ENCODE data around the gene UBL3. TPM values are rescaled to one million over a fixed set of nuclear protein-coding genes. Genes with fewer than 3 reads are reported as not detected.

Gene UBL3
- polyA plus RNA-seq, 2 of the 4 experiments (the other 2 are of a cell fraction) = 9.2 to 17.1 TPM

DNA sequence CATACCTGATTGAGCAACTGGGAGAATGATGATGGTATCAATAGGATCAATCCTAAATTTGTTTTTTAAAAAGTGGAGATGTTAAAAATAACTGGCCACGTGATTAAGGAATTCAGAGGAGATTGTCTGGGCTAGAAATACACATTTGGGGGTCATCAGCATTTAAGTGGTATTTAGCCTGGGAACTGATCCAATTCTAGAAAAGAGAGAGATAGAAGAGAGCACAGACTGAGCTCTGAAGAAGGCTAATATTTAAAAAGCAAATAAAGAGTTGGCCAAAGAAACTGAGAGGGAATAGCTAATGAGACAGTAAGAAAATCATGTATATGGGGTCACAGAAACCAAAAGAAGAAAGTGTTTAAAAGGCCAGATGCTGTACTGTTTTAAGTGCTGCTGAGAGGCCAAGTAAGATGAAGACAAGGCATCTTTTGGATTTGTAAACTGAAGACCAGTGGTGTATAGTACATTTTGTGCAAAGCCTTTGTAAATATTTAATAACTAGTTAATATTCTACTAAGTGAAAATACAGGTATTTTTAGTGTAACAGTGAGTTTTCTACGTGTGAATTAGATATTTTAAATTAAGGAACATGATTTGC, 40.2 kb downstream of the UBL3 start:
- Histone ChIP-seq H3K4me3 (no peak overlapping the region), H3K4me1 (peaks cover 17% of the 10 kb centered on the region; the same call in 2 of the 3 replicates), H3K27ac (no peak overlapping the region; a peak in 1 of 6 replicates), H3K9me3 (no peaks in the 10 kb centered on the region), H3K4me2 (peak overlapping the region; percentile 41)
- ATAC-seq (no peak), DNase-seq (ENCODE audit: low read depth in 1 of 2, low spot score in 1 of 2) (no peak), FAIRE-seq (no peak)
- POLR2A ChIA-PET = no interaction called here
- 24% methylated on average over 2 of the region's 2 CpGs for WGBS (ENCODE audit: missing lambda C conversion rate)
- TF ChIP-seq, protein P1, sequence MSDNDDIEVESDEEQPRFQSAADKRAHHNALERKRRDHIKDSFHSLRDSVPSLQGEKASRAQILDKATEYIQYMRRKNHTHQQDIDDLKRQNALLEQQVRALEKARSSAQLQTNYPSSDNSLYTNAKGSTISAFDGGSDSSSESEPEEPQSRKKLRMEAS (IDR thresholded peaks at IDR 0.05) = no peak
- no peak for TF ChIP-seq FOSL2 (IDR thresholded peaks at IDR 0.05)
- TF ChIP-seq FOSL2 (CRISPR knock-in tag; IDR thresholded peaks at IDR 0.05) = no peak
- TF ChIP-seq CHD4 (IDR thresholded peaks at IDR 0.05; ENCODE audit: borderline replicate concordance) = no peak
- no peak for TF ChIP-seq CEBPB (IDR thresholded peaks at IDR 0.05)
- CTCF ChIA-PET = interaction anchor here (0.8 kb wide), 1 partner anchor 302 kb away, joined by 6 read pairs; no protein-coding TSS in a partner anchor

DNA sequence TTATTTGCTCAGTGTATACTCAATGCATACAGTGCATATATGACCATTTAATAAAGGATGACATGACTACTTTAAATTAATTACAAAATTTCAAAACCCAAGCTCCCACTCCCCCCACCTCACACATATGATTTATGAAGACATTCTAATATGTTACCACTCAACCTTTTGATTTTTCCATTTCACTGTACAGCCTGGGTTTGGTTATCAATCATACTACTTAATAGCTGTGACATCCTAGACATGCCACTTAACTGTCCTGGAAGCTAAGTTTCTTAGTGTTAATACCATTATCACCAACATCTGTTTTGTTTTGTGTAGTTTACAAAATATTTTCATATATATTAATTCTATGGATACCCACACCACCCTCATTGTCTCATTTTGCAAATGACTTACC, 42.2 kb downstream of the UBL3 start:
- POLR2A ChIA-PET = no interaction called here
- ATAC-seq (no peak), FAIRE-seq (no peak), DNase-seq (ENCODE audit: low read depth in 1 of 2, low spot score in 1 of 2) (no peak)
- H3K4me1 ChIP-seq = peaks cover 17% of the 10 kb centered on the region; the same call in 2 of the 3 replicates
- H3K4me3 ChIP-seq = no peak overlapping the region
- CTCF ChIA-PET = no interaction called here
- H3K9me3 ChIP-seq = no peaks in the 10 kb centered on the region
- TF ChIP-seq, protein P2, sequence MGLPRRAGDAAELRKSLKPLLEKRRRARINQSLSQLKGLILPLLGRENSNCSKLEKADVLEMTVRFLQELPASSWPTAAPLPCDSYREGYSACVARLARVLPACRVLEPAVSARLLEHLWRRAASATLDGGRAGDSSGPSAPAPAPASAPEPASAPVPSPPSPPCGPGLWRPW (IDR thresholded peaks at IDR 0.05) = no peak
- no peak for TF ChIP-seq TP53 (CRISPR knock-in tag; IDR thresholded peaks at IDR 0.05)
- H3K27ac ChIP-seq = no peak overlapping the region
- no peak overlapping the region for H3K4me2 ChIP-seq

DNA sequence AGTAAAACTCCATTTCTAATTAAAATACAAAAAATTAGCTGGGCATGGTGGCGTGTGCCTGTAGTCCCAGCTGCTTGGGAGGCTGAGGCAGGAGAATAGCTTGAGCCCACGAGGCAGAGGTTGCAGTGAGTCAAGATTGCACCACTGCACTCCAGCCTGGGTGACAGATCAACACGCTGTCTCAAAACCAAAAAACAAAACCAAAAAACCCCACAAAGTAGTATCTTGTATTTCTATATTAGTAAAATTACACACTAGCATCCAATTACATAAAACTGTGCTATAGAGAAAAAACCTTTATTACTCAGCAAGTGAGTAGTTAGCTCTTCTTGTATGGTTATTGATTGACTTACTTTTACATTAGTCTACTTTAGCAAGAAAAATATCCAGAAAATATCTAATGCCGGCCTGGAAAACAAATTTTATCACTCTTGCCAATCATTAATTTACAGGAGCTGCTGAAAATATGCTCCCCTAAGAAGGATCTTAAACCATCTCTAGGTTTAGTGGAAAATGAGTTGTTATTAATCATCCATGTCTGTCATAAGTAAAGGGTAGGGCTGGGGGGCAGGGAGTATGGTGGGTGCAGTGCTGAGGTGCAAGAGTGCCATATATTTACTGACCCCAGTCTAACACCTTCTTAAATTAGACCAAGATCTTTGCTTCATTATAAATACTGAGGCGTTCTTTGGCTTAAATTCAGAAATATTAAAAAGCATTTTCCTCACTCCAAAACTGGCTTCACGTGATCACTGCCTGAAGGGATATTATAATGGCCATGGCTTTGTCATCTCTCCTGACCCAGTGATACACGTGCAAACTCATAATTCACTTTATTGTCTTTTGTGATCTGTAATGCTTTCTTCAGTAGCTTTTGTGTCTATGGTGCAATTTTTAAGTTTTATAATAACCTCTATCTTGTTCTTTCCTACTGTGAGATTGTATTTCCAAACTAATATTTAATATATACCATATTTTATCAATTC, 44.1 kb downstream of the UBL3 start:
- Histone ChIP-seq H3K4me2 (no peak overlapping the region), H3K4me3 (no peak overlapping the region), H3K4me1 (peaks cover 17% of the 10 kb centered on the region; the same call in 2 of the 3 replicates), H3K27ac (no peak overlapping the region), H3K9me3 (no peaks in the 10 kb centered on the region)
- ChIA-PET CTCF (interaction anchor here (1.6 kb wide), 1 partner anchor 304 kb away, joined by 3 read pairs; no protein-coding TSS in a partner anchor), POLR2A (no interaction called here)
- 89% methylated on average over 7 of the region's 7 CpGs for WGBS (ENCODE audit: missing lambda C conversion rate)
- no peak for FAIRE-seq
- TF ChIP-seq JUNB (IDR thresholded peaks at IDR 0.05) (no peak), CBX2 (IDR thresholded peaks at IDR 0.05; ENCODE audit: borderline replicate concordance, low read depth) (no peak), CTCF (IDR thresholded peaks at IDR 0.05) (no peak), MAFK (IDR thresholded peaks at IDR 0.05; ENCODE audit: partially characterized antibody) (no peak), RAD21 (conservative IDR thresholded peaks at IDR 0.05 in 1 of 2, IDR thresholded peaks at IDR 0.05 in 1 of 2) (no peak), ZFP36 (IDR thresholded peaks at IDR 0.05; ENCODE audit: borderline replicate concordance, partially characterized antibody) (no peak), TFCP2L1 (CRISPR knock-in tag; IDR thresholded peaks at IDR 0.05) (no peak), EHMT2 (IDR thresholded peaks at IDR 0.05; ENCODE audit: low read depth) (no peak), PHF8 (IDR thresholded peaks at IDR 0.05; ENCODE audit: borderline replicate concordance, low read depth) (no peak), HMGXB4 (CRISPR knock-in tag; IDR thresholded peaks at IDR 0.05; ENCODE audit: borderline replicate concordance) (no peak), FOXS1 (CRISPR knock-in tag; IDR thresholded peaks at IDR 0.05) (no peak), NPAS2 (CRISPR knock-in tag; IDR thresholded peaks at IDR 0.05; ENCODE audit: borderline replicate concordance) (no peak), CHD2 (IDR thresholded peaks at IDR 0.05; ENCODE audit: low read length, partially characterized antibody) (no peak), FOSL2 (IDR thresholded peaks at IDR 0.05) (no peak), FOSL2 (CRISPR knock-in tag; IDR thresholded peaks at IDR 0.05) (no peak), FOSB (CRISPR knock-in tag; IDR thresholded peaks at IDR 0.05) (no peak), RFX5 (IDR thresholded peaks at IDR 0.05) (no peak), PBX3 (IDR thresholded peaks at IDR 0.05) (no peak)
- TF ChIP-seq, protein P2 (IDR thresholded peaks at IDR 0.05) = no peak
- TF ChIP-seq, protein P1 (IDR thresholded peaks at IDR 0.05) = no peak
- TF ChIP-seq, protein P3, sequence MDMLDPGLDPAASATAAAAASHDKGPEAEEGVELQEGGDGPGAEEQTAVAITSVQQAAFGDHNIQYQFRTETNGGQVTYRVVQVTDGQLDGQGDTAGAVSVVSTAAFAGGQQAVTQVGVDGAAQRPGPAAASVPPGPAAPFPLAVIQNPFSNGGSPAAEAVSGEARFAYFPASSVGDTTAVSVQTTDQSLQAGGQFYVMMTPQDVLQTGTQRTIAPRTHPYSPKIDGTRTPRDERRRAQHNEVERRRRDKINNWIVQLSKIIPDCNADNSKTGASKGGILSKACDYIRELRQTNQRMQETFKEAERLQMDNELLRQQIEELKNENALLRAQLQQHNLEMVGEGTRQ (IDR thresholded peaks at IDR 0.05) = no peak
- ATAC-seq = no peak
- no peak for DNase-seq (ENCODE audit: low read depth in 1 of 2, low spot score in 1 of 2)
